HG03432 (cell line): ENCODE results near the gene USF1.
"Not testable (repeated sequence)": the region's sequence is repeated elsewhere in the genome, so short reads cannot be mapped to it uniquely, and the experiment has no call there.

Experiments used
- ATAC-seq: cut with Tn5 transposase; IDR thresholded peaks from one replicate; pipeline ENCODE4 v1.9.1; 2021; ENCODE audit warnings: mild to moderate bottlenecking, moderate library complexity; ENCODE audit not compliant: unreplicated experiment

The USF1 gene

DNA sequence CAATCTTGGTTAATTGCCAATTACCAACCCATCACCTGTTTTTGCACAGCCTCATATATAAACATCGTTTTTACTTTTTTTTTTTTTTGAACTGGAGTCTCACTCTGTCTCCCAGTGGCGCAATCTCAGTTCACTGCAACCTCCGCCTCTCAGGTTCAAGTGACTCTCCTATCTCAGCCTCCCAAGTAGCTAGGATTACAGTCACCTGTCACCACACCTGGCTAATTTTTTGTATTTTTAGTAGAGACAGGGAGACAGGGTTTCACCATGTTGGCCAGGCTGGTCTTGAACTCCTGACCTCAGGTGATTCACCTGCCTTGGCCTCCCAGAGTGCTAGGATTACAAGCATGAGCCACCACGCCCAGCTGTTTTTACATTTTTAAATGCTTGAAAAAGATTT lies 53.7 kb downstream of the USF1 start:
- not testable (repeated sequence) for ATAC-seq
